ENCODE measurements around the gene HDLBP. TPM values are rescaled to one million over a fixed set of nuclear protein-coding genes. Genes with fewer than 3 reads are reported as not detected.

HDLBP gene
- total RNA-seq, 1 experiment from 2014 or later: 544 TPM

- Histone ChIP-seq H3K36me3 (peaks cover 99% of the 10 kb centered on the region), H3K4me3 (no peak overlapping the region), H3K9me3 (replicated peaks) (no peaks in the 10 kb centered on the region), H3K27ac (no peak overlapping the region), H3K27me3 (replicated peaks) (no peaks in the 10 kb centered on the region), H3K4me1 (replicated peaks) (no peaks in the 10 kb centered on the region)
- DNase-seq (ENCODE audit: low read depth in 1 of 2, low spot score in 2 of 2): no peak
Measured at GRCh38 chr2:241238693-241239198, 76.7 kb downstream of the HDLBP start.

GRCh38 chr2:241237949-241238371, 77.5 kb downstream of the HDLBP start:
- no peak overlapping the region for H3K27ac ChIP-seq
- no peaks in the 10 kb centered on the region for H3K4me1 ChIP-seq (replicated peaks)
- H3K27me3 ChIP-seq (replicated peaks): no peaks in the 10 kb centered on the region
- H3K4me3 ChIP-seq: no peak overlapping the region
- DNase-seq (ENCODE audit: low read depth in 1 of 2, low spot score in 2 of 2): no peak
- peaks cover 99% of the 10 kb centered on the region for H3K36me3 ChIP-seq
- no peaks in the 10 kb centered on the region for H3K9me3 ChIP-seq (replicated peaks)

DNA sequence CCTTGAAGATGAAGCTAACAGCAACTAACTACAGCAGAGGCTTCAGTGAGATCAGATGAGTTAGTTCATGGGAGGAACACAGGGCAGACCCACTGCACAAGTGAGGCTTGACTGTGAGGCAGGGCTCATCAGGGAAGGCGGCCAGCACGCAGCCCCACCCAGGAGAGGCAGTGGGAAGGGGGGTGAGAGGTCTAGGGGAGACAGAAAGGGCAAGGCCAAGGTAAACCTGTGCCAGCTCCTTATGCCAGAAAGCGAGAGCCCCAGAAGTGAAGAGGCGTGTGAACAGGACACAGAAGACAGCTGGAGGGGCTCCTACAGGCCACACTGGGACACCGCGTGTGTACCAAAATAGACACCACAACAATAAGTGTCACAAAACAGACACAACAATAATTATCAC, 78.4 kb downstream of the HDLBP start:
- DNase-seq (ENCODE audit: low read depth in 1 of 2, low spot score in 2 of 2): no peak
- Histone ChIP-seq H3K4me3 (no peak overlapping the region), H3K4me1 (replicated peaks) (no peaks in the 10 kb centered on the region), H3K27ac (no peak overlapping the region), H3K36me3 (peaks cover 99% of the 10 kb centered on the region), H3K27me3 (replicated peaks) (no peaks in the 10 kb centered on the region), H3K9me3 (replicated peaks) (no peaks in the 10 kb centered on the region)

- DNase-seq (ENCODE audit: low read depth in 1 of 2, low spot score in 2 of 2): no peak
- Histone ChIP-seq H3K4me3 (no peak overlapping the region), H3K36me3 (peaks cover 100% of the 10 kb centered on the region), H3K4me1 (replicated peaks) (no peaks in the 10 kb centered on the region), H3K27ac (no peak overlapping the region), H3K9me3 (replicated peaks) (no peaks in the 10 kb centered on the region), H3K27me3 (replicated peaks) (no peaks in the 10 kb centered on the region)
Measured at GRCh38 chr2:241235859-241236593, 79.4 kb downstream of the HDLBP start.

GRCh38 chr2:241234962-241235740, 80.3 kb downstream of the HDLBP start:
- Histone ChIP-seq H3K4me1 (replicated peaks) (no peaks in the 10 kb centered on the region), H3K36me3 (peaks cover 100% of the 10 kb centered on the region), H3K9me3 (replicated peaks) (no peaks in the 10 kb centered on the region), H3K27me3 (replicated peaks) (no peaks in the 10 kb centered on the region), H3K4me3 (no peak overlapping the region), H3K27ac (no peak overlapping the region)
- DNase-seq (ENCODE audit: low read depth in 1 of 2, low spot score in 2 of 2): no peak

- Histone ChIP-seq H3K27ac (no peak overlapping the region), H3K4me3 (no peak overlapping the region), H3K9me3 (replicated peaks) (no peaks in the 10 kb centered on the region), H3K36me3 (peaks cover 98% of the 10 kb centered on the region), H3K27me3 (replicated peaks) (no peaks in the 10 kb centered on the region), H3K4me1 (replicated peaks) (no peaks in the 10 kb centered on the region)
- DNase-seq (ENCODE audit: low read depth in 1 of 2, low spot score in 2 of 2): no peak
Measured at GRCh38 chr2:241234066-241234790, 81.2 kb downstream of the HDLBP start.

- H3K27ac ChIP-seq: no peak overlapping the region
- peaks cover 98% of the 10 kb centered on the region for H3K36me3 ChIP-seq
- DNase-seq (ENCODE audit: low read depth in 1 of 2, low spot score in 2 of 2): no peak
- H3K27me3 ChIP-seq (replicated peaks): no peaks in the 10 kb centered on the region
- H3K9me3 ChIP-seq (replicated peaks): no peaks in the 10 kb centered on the region
- H3K4me1 ChIP-seq (replicated peaks): no peaks in the 10 kb centered on the region
- no peak overlapping the region for H3K4me3 ChIP-seq
Measured at GRCh38 chr2:241232736-241233575, 82.5 kb downstream of the HDLBP start.

DNA sequence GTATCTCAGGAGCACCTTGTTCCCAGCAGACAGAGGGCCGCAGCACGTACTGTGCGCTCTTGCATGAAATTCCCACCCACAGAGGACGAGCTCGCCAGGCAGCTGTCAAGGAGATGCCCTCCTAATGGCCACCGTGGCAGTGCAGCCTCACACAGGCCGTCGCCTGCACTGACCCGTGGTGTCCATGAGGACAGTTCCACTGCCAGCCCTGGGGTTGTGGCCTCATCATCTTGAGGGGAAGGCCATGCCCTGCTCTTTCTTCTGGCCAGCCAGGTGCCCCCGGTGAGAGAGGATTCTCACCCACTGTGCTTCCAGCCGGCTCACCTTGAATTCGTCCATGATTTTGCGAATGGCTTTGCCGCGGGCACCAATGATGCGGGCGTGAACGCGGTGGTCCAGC, 85.0 kb downstream of the HDLBP start:
- Histone ChIP-seq H3K27ac (no peak overlapping the region), H3K4me1 (replicated peaks) (no peaks in the 10 kb centered on the region), H3K36me3 (peaks cover 96% of the 10 kb centered on the region), H3K27me3 (replicated peaks) (no peaks in the 10 kb centered on the region), H3K4me3 (no peak overlapping the region), H3K9me3 (replicated peaks) (no peaks in the 10 kb centered on the region)
- DNase-seq (ENCODE audit: low read depth in 1 of 2, low spot score in 2 of 2): no peak

DNA sequence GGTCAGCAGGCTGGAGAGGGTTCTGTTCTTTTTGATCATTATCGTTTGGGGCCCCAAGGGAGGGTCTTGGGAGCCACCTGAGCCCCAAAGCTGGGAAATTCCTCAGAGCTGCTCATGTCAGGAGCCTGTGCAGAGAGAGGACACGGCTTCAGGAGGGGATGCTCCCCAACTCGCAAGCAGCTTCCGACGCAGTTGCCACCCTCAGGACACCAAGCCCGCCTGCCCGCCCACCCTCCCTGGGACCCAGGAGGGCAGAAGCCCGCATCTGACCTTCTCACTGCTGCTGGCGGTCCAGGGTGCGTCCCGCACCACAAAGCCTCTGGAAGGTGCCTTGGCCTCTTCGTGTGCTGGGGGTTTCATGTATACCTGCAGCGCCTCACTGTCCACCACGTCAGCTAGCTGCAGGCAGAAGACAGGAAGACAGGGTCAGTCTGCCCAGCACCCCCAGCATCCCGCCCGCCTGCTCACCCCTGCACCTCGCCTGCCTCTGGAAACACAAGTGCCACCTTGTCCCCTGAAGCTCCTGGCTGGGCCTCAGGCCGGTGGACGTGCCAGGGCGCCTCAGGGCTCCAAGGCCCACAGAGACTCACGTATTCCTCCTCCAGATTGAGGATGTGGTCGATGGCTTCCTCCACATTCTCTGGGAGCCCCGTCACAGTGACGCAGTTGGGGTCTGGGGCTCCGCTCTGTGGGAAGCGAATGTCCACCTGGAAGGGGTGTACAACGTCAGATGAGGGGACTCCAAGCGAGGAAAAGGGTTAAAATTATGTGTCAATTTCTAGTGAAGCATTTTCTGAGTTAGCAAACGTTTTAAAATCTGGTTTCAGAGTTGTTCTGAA, 85.7 kb downstream of the HDLBP start:
- Histone ChIP-seq H3K9me3 (replicated peaks) (no peaks in the 10 kb centered on the region), H3K4me3 (no peak overlapping the region), H3K27me3 (replicated peaks) (no peaks in the 10 kb centered on the region), H3K36me3 (peaks cover 96% of the 10 kb centered on the region), H3K27ac (no peak overlapping the region), H3K4me1 (replicated peaks) (no peaks in the 10 kb centered on the region)
- DNase-seq (ENCODE audit: low read depth in 1 of 2, low spot score in 2 of 2): no peak

DNA sequence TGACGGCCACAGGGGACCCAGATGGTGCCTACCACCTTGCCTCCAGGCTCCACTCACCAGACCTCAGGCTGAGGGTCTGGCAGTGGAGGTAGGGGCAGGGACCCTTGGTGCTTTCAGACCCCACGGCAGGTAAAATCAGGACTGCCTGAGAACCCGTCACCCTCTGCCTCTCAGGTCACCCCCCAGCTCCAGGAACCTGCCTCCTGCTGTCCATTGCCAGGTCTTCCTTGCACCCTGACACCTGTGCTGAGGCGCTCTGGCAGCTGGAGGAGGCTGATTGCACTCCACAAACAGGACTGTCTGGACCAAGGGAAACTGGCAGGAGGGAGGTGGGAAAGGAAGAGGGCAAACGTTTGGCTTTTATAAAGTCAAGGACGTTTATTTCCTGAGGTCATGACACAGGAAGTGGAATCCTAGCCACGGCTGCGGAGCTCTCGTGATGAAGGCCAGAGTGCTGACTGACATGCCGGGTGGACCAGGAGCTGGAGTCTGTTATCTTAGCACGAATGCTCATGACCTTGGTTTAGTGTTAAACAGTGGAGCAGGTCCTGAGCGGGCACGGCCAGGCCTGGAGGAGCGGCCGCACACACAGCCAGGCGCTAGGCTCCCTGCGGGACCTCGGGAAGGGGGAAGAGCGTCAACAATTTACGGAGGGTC, 86.5 kb downstream of the HDLBP start:
- no peak for DNase-seq (ENCODE audit: low read depth in 1 of 2, low spot score in 2 of 2)
- Histone ChIP-seq H3K27ac (no peak overlapping the region), H3K4me3 (no peak overlapping the region), H3K27me3 (replicated peaks) (no peaks in the 10 kb centered on the region), H3K36me3 (peaks cover 96% of the 10 kb centered on the region), H3K4me1 (replicated peaks) (peaks cover 3% of the 10 kb centered on the region), H3K9me3 (replicated peaks) (no peaks in the 10 kb centered on the region)

DNA sequence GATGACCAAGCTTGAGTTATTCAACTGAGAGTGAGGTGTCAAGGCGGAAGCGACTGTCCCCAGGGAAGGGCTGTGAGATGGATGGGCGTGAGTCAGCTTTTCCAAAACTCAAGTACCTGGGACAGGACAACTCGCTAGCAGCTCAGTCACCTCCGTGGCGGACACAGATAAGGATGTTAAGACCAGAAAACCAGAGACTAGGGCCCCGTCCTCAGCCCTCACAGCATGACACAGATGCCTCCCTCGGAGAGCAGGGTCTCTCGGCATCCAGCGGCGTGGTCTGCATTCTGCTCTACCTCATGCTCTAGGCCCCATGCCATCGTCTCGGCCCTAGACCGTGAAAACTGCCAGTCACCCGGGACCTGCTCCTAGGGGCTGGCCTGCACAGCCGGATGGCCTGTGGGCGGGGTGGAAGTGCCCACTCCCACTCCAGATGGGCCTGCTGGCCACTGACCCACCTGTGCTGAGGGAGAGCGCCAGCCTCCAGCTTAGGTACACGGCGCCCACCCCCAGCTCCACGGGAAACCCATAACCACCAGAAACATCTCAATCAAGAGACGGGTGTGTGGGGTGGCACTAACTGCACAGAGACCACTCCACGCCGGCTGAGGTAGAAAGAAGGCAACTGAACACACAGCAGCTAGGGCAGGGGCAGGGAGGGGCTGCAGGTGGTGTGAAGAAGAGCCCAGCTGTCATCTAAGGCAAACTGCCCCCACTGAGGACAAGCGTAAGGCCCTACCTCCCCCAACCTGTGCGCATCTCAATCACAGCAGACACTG, 87.2 kb downstream of the HDLBP start:
- Histone ChIP-seq H3K9me3 (replicated peaks) (no peaks in the 10 kb centered on the region), H3K4me3 (no peak overlapping the region), H3K27ac (no peak overlapping the region), H3K4me1 (replicated peaks) (peaks cover 6% of the 10 kb centered on the region), H3K36me3 (peaks cover 96% of the 10 kb centered on the region), H3K27me3 (replicated peaks) (no peaks in the 10 kb centered on the region)
- no peak for DNase-seq (ENCODE audit: low read depth in 1 of 2, low spot score in 2 of 2)
